Measurements from ENCODE around the gene MAP4K2. TPM values are rescaled to one million over a fixed set of nuclear protein-coding genes. Genes with fewer than 3 reads are reported as not detected.
"Not testable (repeated sequence)": the region's sequence is repeated elsewhere in the genome, so short reads cannot be mapped to it uniquely, and the experiment has no call there.

The MAP4K2 gene
- total RNA-seq, 1 experiment from 2014 or later = 7.3 TPM

GRCh38 chr11:64815433-64815832, 12.4 kb upstream of the MAP4K2 start:
- DNase-seq (ENCODE audit: extremely low read depth, low read depth) = not testable (repeated sequence)

GRCh38 chr11:64814712-64815187, 11.7 kb upstream of the MAP4K2 start:
- no peak for DNase-seq (ENCODE audit: extremely low read depth, low read depth)

- no peak for DNase-seq (ENCODE audit: extremely low read depth, low read depth)
Observed at GRCh38 chr11:64813826-64814225, 10.8 kb upstream of the MAP4K2 start.

GRCh38 chr11:64810891-64811272, 7.9 kb upstream of the MAP4K2 start:
- no peak for DNase-seq (ENCODE audit: extremely low read depth, low read depth)

GRCh38 chr11:64810271-64810890, 7.4 kb upstream of the MAP4K2 start, which contains the start of gene MEN1:
TSS of gene MEN1 (minus strand) at chr11:64810551. CDS start at chr11:64810109, 442 bp downstream.
- peak; percentile 87 for DNase-seq (ENCODE audit: extremely low read depth, low read depth)

GRCh38 chr11:64809781-64810241, 6.8 kb upstream of the MAP4K2 start:
- DNase-seq (ENCODE audit: extremely low read depth, low read depth) = no peak

GRCh38 chr11:64805481-64805880, 2.5 kb upstream of the MAP4K2 start:
- no peak for DNase-seq (ENCODE audit: extremely low read depth, low read depth)

- DNase-seq (ENCODE audit: extremely low read depth, low read depth) = no peak
Observed at GRCh38 chr11:64804346-64805210, 1.6 kb upstream of the MAP4K2 start.

- DNase-seq (ENCODE audit: extremely low read depth, low read depth) = no peak
Observed at GRCh38 chr11:64803846-64804345, 882 bp upstream of the MAP4K2 start.

GRCh38 chr11:64802370-64803157, 450 bp downstream of the MAP4K2 start:
- DNase-seq (ENCODE audit: extremely low read depth, low read depth) = no peak

- no peak for DNase-seq (ENCODE audit: extremely low read depth, low read depth)
Observed at GRCh38 chr11:64801561-64802369, 1.2 kb downstream of the MAP4K2 start.

GRCh38 chr11:64801158-64801464, 1.9 kb downstream of the MAP4K2 start:
- DNase-seq (ENCODE audit: extremely low read depth, low read depth) = no peak

GRCh38 chr11:64800303-64801157, 2.5 kb downstream of the MAP4K2 start:
- DNase-seq (ENCODE audit: extremely low read depth, low read depth) = no peak

GRCh38 chr11:64799623-64800302, 3.3 kb downstream of the MAP4K2 start:
- DNase-seq (ENCODE audit: extremely low read depth, low read depth) = no peak

- DNase-seq (ENCODE audit: extremely low read depth, low read depth) = no peak
Observed at GRCh38 chr11:64799256-64799622, 3.8 kb downstream of the MAP4K2 start.

- no peak for DNase-seq (ENCODE audit: extremely low read depth, low read depth)
Observed at GRCh38 chr11:64796757-64797541, 6.1 kb downstream of the MAP4K2 start.

- DNase-seq (ENCODE audit: extremely low read depth, low read depth) = no peak
Observed at GRCh38 chr11:64796047-64796756, 6.8 kb downstream of the MAP4K2 start.

Measured in NCI-H460 (cell line).